Thyroid gland (tissue), 4 donors: ENCODE measurements around the gene MB21D2.

Experiments used
- CTCF ChIP-seq, 6 experiments: fragments of 200-600 bp in 3 of 6; fragments of 450-650 bp in 3 of 6; sonication (generic) in 3 of 6; IDR thresholded peaks; one replicate each; pipeline ENCODE4 v1.5.1; 2016 to 2019; ENCODE audit warnings: antibody characterized with exemption in 6 of 6, mild to moderate bottlenecking in 2 of 6, inconsistent platforms in 1 of 6, moderate library complexity in 1 of 6
- POLR2A ChIP-seq, 2 donors: fragments of 450-650 bp; IDR thresholded peaks; one replicate each; pipeline ENCODE4 v1.6.1; 2017; ENCODE audit warnings: antibody characterized with exemption in 2 of 2, mild to moderate bottlenecking in 2 of 2, moderate library complexity in 1 of 2

DNA sequence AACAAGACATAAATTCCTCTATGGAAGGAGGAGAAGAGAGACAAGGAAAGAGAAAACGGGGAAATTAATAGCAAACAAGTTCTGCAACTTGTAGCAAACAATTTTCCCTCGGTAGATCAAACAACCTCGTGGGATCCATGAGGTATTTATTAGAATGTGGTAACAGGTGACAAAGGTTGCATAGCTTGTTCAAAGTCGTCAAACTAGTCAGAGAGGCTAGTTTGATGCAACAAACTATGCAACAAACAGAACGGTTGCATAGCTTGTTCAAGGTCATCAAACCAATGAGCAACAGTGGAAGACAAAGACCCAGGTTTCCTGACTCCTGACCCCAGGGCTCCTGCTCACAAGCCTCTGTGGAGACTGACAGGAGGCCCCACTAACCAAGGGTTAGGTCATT lies 20.7 kb downstream of the MB21D2 start:
- TF ChIP-seq POLR2A (IDR thresholded peaks at IDR 0.05) (no peak), CTCF (IDR thresholded peaks at IDR 0.05) (no peak)
